ENCODE results near the gene PRIM2.
"Not testable (repeated sequence)": the region's sequence is repeated elsewhere in the genome, so short reads cannot be mapped to it uniquely, and the experiment has no call there.

PRIM2 gene

DNA sequence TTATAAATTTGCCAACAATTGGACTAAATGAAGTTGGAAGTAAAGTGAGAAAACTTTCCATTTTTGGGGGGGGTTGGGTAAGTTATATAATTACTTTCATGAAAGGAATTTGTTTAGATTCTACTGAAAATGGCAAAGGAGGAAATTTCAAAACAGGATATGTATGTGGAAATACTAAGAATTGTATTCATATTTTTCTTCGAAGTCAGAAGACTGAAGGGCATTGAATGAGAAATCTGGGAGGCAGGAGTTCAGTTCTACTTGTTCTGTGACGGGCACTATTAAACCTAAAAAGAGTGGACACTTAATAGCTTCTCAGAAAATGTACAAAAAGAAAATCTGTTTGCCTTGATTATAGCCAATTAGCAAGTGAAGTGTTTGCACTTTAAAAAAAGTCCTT, 114.7 kb downstream of the PRIM2 start:
- no peak overlapping the region for H2AFZ ChIP-seq (ENCODE audit: low read depth)
- no peaks in the 10 kb centered on the region for H4K20me1 ChIP-seq (ENCODE audit: insufficient read depth)
- H3K36me3 ChIP-seq (ENCODE audit: insufficient read depth): no peaks in the 10 kb centered on the region
- no peaks in the 10 kb centered on the region for H3K79me2 ChIP-seq (ENCODE audit: insufficient read depth, low read depth)
- H3K4me3 ChIP-seq (IDR thresholded peaks at IDR 0.05; ENCODE audit: insufficient read depth, low read depth, low read length): no peak overlapping the region
- H3K9ac ChIP-seq: no peak overlapping the region
- no peaks in the 10 kb centered on the region for H3K27me3 ChIP-seq (ENCODE audit: insufficient read depth, low read depth)
- TF ChIP-seq, protein P1, sequence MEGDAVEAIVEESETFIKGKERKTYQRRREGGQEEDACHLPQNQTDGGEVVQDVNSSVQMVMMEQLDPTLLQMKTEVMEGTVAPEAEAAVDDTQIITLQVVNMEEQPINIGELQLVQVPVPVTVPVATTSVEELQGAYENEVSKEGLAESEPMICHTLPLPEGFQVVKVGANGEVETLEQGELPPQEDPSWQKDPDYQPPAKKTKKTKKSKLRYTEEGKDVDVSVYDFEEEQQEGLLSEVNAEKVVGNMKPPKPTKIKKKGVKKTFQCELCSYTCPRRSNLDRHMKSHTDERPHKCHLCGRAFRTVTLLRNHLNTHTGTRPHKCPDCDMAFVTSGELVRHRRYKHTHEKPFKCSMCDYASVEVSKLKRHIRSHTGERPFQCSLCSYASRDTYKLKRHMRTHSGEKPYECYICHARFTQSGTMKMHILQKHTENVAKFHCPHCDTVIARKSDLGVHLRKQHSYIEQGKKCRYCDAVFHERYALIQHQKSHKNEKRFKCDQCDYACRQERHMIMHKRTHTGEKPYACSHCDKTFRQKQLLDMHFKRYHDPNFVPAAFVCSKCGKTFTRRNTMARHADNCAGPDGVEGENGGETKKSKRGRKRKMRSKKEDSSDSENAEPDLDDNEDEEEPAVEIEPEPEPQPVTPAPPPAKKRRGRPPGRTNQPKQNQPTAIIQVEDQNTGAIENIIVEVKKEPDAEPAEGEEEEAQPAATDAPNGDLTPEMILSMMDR (conservative IDR thresholded peaks at IDR 0.05; ENCODE audit: low read depth, low read length): no peak
- H3K4me1 ChIP-seq (ENCODE audit: low read depth, poor library complexity, severe bottlenecking): no peaks in the 10 kb centered on the region
- no peak overlapping the region for H3K27ac ChIP-seq
- no peak overlapping the region for H3K4me2 ChIP-seq

DNA sequence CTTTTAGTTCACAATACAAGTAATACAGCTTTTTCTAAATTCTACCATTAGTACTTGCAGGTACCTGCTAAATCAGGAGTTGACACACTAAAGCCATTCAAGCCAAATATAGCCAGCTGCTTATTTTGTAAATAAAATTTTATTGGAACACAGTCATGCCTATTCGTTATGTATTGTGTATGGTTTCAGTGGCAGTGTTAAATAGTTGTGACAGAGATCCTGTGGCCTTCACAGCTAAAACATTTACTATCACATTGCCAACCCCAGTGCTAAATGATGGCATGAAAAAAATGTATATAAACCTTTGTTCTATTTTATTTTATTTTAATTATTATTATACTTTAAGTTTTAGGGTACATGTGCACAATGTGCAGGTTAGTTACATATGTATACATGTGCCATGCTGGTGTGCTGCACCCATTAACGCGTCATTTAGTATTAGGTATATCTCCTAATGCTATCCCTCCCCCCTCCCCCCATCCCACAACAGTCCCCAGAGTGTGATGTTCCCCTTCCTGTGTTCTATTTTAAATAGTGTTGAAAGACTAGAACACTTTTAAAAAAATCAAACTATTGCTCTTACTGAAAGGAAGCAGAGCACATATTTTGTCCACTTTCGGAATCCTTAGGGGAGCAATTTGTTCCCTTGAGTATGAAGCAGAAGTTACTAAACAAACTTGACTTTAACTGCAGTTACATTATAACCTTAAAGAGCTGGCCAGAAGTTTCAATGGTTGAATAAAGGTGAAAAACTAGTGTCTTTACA, 115.7 kb downstream of the PRIM2 start:
- TF ChIP-seq, protein P1 (conservative IDR thresholded peaks at IDR 0.05; ENCODE audit: low read depth, low read length): no peak
- Histone ChIP-seq H3K4me3 (IDR thresholded peaks at IDR 0.05; ENCODE audit: insufficient read depth, low read depth, low read length) (no peak overlapping the region), H3K4me1 (ENCODE audit: low read depth, poor library complexity, severe bottlenecking) (no peaks in the 10 kb centered on the region), H3K79me2 (ENCODE audit: insufficient read depth, low read depth) (no peaks in the 10 kb centered on the region), H2AFZ (ENCODE audit: low read depth) (no peak overlapping the region), H4K20me1 (ENCODE audit: insufficient read depth) (no peaks in the 10 kb centered on the region), H3K36me3 (ENCODE audit: insufficient read depth) (no peaks in the 10 kb centered on the region), H3K27me3 (ENCODE audit: insufficient read depth, low read depth) (no peaks in the 10 kb centered on the region), H3K9ac (no peak overlapping the region), H3K4me2 (no peak overlapping the region), H3K27ac (no peak overlapping the region)

- H3K79me2 ChIP-seq (ENCODE audit: insufficient read depth, low read depth); H3K4me1 ChIP-seq (ENCODE audit: low read depth, poor library complexity, severe bottlenecking); H3K36me3 ChIP-seq (ENCODE audit: insufficient read depth); H3K9ac ChIP-seq; H2AFZ ChIP-seq (ENCODE audit: low read depth); H3K27ac ChIP-seq; H3K27me3 ChIP-seq (ENCODE audit: insufficient read depth, low read depth); H3K4me3 ChIP-seq (IDR thresholded peaks at IDR 0.05; ENCODE audit: insufficient read depth, low read depth, low read length); H3K4me2 ChIP-seq; H4K20me1 ChIP-seq (ENCODE audit: insufficient read depth): not testable (repeated sequence)
Measured at GRCh38 chr6:57433790-57434189, 116.4 kb downstream of the PRIM2 start.

DNA sequence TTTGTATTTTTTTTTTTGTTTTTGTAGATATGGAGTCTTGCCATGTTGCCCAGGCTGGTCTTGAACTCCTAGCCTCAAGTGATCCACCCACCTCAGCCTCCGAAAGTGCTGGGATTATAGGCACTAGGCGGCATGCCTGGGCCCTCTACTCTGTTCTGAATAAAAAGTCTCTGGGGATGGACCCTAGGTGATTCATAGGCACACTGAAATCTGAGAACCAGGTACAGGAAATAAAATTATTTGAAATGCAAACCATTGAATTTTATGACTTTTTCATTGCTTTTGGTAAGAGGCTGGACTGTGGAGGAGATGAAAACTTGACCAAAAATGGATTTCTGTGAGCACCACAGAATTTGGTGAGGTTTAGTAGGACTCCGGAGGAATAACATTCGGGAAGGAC, 117.5 kb downstream of the PRIM2 start:
- Histone ChIP-seq H3K27ac (no peak overlapping the region), H2AFZ (ENCODE audit: low read depth) (no peak overlapping the region), H3K79me2 (ENCODE audit: insufficient read depth, low read depth) (no peaks in the 10 kb centered on the region), H3K9ac (no peak overlapping the region), H3K4me3 (IDR thresholded peaks at IDR 0.05; ENCODE audit: insufficient read depth, low read depth, low read length) (no peak overlapping the region), H3K4me1 (ENCODE audit: low read depth, poor library complexity, severe bottlenecking) (no peaks in the 10 kb centered on the region), H3K27me3 (ENCODE audit: insufficient read depth, low read depth) (no peaks in the 10 kb centered on the region), H4K20me1 (ENCODE audit: insufficient read depth) (no peaks in the 10 kb centered on the region), H3K36me3 (ENCODE audit: insufficient read depth) (no peaks in the 10 kb centered on the region), H3K4me2 (no peak overlapping the region)
- TF ChIP-seq, protein P1 (conservative IDR thresholded peaks at IDR 0.05; ENCODE audit: low read depth, low read length): no peak

- H3K9ac ChIP-seq: no peak overlapping the region
- no peaks in the 10 kb centered on the region for H3K36me3 ChIP-seq (ENCODE audit: insufficient read depth)
- TF ChIP-seq, protein P1 (conservative IDR thresholded peaks at IDR 0.05; ENCODE audit: low read depth, low read length): no peak
- no peaks in the 10 kb centered on the region for H3K27me3 ChIP-seq (ENCODE audit: insufficient read depth, low read depth)
- no peaks in the 10 kb centered on the region for H3K79me2 ChIP-seq (ENCODE audit: insufficient read depth, low read depth)
- no peaks in the 10 kb centered on the region for H3K4me1 ChIP-seq (ENCODE audit: low read depth, poor library complexity, severe bottlenecking)
- no peaks in the 10 kb centered on the region for H4K20me1 ChIP-seq (ENCODE audit: insufficient read depth)
- H2AFZ ChIP-seq (ENCODE audit: low read depth): no peak overlapping the region
- no peak overlapping the region for H3K27ac ChIP-seq
- H3K4me3 ChIP-seq (IDR thresholded peaks at IDR 0.05; ENCODE audit: insufficient read depth, low read depth, low read length): no peak overlapping the region
- no peak overlapping the region for H3K4me2 ChIP-seq
Measured at GRCh38 chr6:57435475-57436160, 118.2 kb downstream of the PRIM2 start.

- H3K9ac ChIP-seq; H3K27ac ChIP-seq; H3K4me3 ChIP-seq (IDR thresholded peaks at IDR 0.05; ENCODE audit: insufficient read depth, low read depth, low read length); H3K79me2 ChIP-seq (ENCODE audit: insufficient read depth, low read depth); H3K27me3 ChIP-seq (ENCODE audit: insufficient read depth, low read depth); H3K36me3 ChIP-seq (ENCODE audit: insufficient read depth); H2AFZ ChIP-seq (ENCODE audit: low read depth); H3K4me2 ChIP-seq; H4K20me1 ChIP-seq (ENCODE audit: insufficient read depth); H3K4me1 ChIP-seq (ENCODE audit: low read depth, poor library complexity, severe bottlenecking): not testable (repeated sequence)
Measured at GRCh38 chr6:57440735-57441134, 123.3 kb downstream of the PRIM2 start.

GRCh38 chr6:57442133-57442532, 124.7 kb downstream of the PRIM2 start:
- not testable (repeated sequence) for H4K20me1 ChIP-seq (ENCODE audit: insufficient read depth); H3K4me1 ChIP-seq (ENCODE audit: low read depth, poor library complexity, severe bottlenecking); H3K36me3 ChIP-seq (ENCODE audit: insufficient read depth); H3K79me2 ChIP-seq (ENCODE audit: insufficient read depth, low read depth); H3K4me3 ChIP-seq (IDR thresholded peaks at IDR 0.05; ENCODE audit: insufficient read depth, low read depth, low read length); H3K9ac ChIP-seq; H2AFZ ChIP-seq (ENCODE audit: low read depth); H3K27me3 ChIP-seq (ENCODE audit: insufficient read depth, low read depth); H3K27ac ChIP-seq; H3K4me2 ChIP-seq
